Fibroblast of lung (primary cell): ENCODE measurements around the gene C11orf97.
"Not testable (repeated sequence)": the region's sequence is repeated elsewhere in the genome, so short reads cannot be mapped to it uniquely, and the experiment has no call there.

Experiments
- EZH2 ChIP-seq: IDR thresholded peaks from 2 replicates; pipeline ENCODE4 v1.5.1; 2012; ENCODE audit warnings: low read length, control low read depth, mild to moderate bottlenecking; ENCODE audit errors: missing control alignments
- TF ChIP-seq, protein P1 (sequence below), 2 donors: IDR thresholded peaks in 1 of 2; conservative IDR thresholded peaks in 1 of 2; 1 replicate in 1 of 2; 2 replicates in 1 of 2; pipeline ENCODE4 v1.5.1; 2011 to 2012; ENCODE audit warnings: low read length in 2 of 2, control low read depth in 1 of 2, inconsistent platforms in 1 of 2, low read depth in 1 of 2, mild to moderate bottlenecking in 1 of 2

DNA sequence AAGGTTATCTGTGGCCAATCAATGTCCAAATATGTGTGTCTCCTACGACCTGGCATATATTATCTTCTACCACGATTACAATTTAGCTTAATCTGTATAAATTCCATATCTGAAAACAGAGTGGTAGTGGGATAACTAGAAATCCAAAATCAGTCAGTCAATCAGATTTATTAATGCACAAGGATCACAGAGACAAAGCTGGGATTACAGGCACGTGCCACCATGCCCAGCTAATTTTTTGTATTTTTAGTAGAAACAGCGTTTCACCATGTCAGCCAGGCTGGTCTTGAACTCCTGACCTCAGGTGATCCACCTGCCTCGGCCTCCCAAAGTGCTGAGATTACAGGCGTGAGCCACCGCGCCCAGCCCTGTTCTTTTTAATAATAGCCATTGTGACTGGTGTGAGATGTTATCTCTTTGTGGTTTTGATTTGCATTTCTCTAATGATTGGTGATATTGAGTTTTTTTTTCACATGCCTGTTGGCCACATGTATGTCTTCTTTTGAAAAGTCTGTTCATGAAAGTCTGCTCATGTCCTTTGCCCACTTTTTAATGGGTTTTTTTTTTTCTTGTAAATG lies 43.6 kb downstream of the C11orf97 start:
- TF ChIP-seq, protein P1, sequence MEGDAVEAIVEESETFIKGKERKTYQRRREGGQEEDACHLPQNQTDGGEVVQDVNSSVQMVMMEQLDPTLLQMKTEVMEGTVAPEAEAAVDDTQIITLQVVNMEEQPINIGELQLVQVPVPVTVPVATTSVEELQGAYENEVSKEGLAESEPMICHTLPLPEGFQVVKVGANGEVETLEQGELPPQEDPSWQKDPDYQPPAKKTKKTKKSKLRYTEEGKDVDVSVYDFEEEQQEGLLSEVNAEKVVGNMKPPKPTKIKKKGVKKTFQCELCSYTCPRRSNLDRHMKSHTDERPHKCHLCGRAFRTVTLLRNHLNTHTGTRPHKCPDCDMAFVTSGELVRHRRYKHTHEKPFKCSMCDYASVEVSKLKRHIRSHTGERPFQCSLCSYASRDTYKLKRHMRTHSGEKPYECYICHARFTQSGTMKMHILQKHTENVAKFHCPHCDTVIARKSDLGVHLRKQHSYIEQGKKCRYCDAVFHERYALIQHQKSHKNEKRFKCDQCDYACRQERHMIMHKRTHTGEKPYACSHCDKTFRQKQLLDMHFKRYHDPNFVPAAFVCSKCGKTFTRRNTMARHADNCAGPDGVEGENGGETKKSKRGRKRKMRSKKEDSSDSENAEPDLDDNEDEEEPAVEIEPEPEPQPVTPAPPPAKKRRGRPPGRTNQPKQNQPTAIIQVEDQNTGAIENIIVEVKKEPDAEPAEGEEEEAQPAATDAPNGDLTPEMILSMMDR (conservative IDR thresholded peaks at IDR 0.05 in 1 of 2, IDR thresholded peaks at IDR 0.05 in 1 of 2; ENCODE audit: low read depth in 1 of 2, low read length in 2 of 2), result not testable (repeated sequence)
- TF ChIP-seq EZH2, result not testable (repeated sequence)
